K562 (cell line): ENCODE results near the gene SERGEF. TPM values are rescaled to one million over a fixed set of nuclear protein-coding genes. Genes with fewer than 3 reads are reported as not detected.

Experiments
- ARID2 ChIP-seq: fragments of 450-650 bp; IDR thresholded peaks from 2 replicates; pipeline ENCODE4 v1.6.1; 2017; ENCODE audit warnings: antibody characterized with exemption, mild to moderate bottlenecking
- E2F3 ChIP-seq: fragments of 250-450 bp; sonication (Bioruptor Pico); IDR thresholded peaks from 2 replicates; pipeline ENCODE4 v1.4.0; 2020; ENCODE audit warnings: mild to moderate bottlenecking
- E2F6 ChIP-seq, 2 experiments: IDR thresholded peaks; 2 replicates each; pipeline ENCODE4 v1.6.1; 2011; ENCODE audit warnings: borderline replicate concordance in 1 of 2, control low read depth in 1 of 2, low read depth in 1 of 2, low read length in 1 of 2, mild to moderate bottlenecking in 1 of 2, mixed read lengths in 1 of 2, moderate library complexity in 1 of 2; ENCODE audit not compliant: insufficient read depth in 1 of 2, insufficient read length in 1 of 2, poor library complexity in 1 of 2, severe bottlenecking in 1 of 2; ENCODE audit errors: extremely low read depth in 1 of 2
- ETS1 ChIP-seq: conservative IDR thresholded peaks from 2 replicates; pipeline ENCODE4 v1.6.1; 2011; ENCODE audit warnings: low read depth, mild to moderate bottlenecking, low read length; ENCODE audit not compliant: control insufficient read depth
- GABPB2 ChIP-seq: fragments of 250-450 bp; sonication (Bioruptor Pico); conservative IDR thresholded peaks from 2 replicates; pipeline ENCODE4 v1.5.1; 2021; ENCODE audit warnings: mild to moderate bottlenecking
- GTF2A2 ChIP-seq: IDR thresholded peaks from 2 replicates; pipeline ENCODE4 v1.6.1; 2016; ENCODE audit warnings: mild to moderate bottlenecking, missing genetic modification characterization, missing compliant biosample characterization
- KDM5B ChIP-seq: fragments of 200-600 bp; sonication (generic); IDR thresholded peaks from 2 replicates; pipeline ENCODE4 v1.6.1; 2012; ENCODE audit warnings: low read depth, mild to moderate bottlenecking, moderate library complexity, low read length, control low read depth, inconsistent platforms; ENCODE audit not compliant: insufficient replicate concordance
- PHB ChIP-seq: fragments of 250-450 bp; sonication (Bioruptor Pico); IDR thresholded peaks from 2 replicates; pipeline ENCODE4 v1.5.0; 2021
- PHF8 ChIP-seq: fragments of 200-600 bp; sonication (generic); IDR thresholded peaks from 2 replicates; pipeline ENCODE4 v1.6.1; 2012; ENCODE audit warnings: mixed run types, mild to moderate bottlenecking, inconsistent platforms, low read length, moderate library complexity, borderline replicate concordance
- RBM14 ChIP-seq: fragments of 200-400 bp; formaldehyde crosslinking; IDR thresholded peaks from 2 replicates; pipeline ENCODE4 v1.6.1; 2018; ENCODE audit warnings: low read depth, mild to moderate bottlenecking, low read length, moderate library complexity, borderline replicate concordance; ENCODE audit not compliant: insufficient read depth
- SAFB ChIP-seq: fragments of 200-400 bp; formaldehyde crosslinking; IDR thresholded peaks from 2 replicates; pipeline ENCODE4 v1.6.1; 2017; ENCODE audit warnings: low read depth, low read length, borderline replicate concordance
- ZBTB40 ChIP-seq, 2 experiments: fragments of 450-650 bp in 1 of 2; sonication (generic) in 1 of 2; formaldehyde crosslinking in 1 of 2; IDR thresholded peaks; 2 replicates each; pipeline versions ENCODE4 v1.7.1 to v1.9.0; 2016 to 2022; ENCODE audit warnings: inconsistent platforms in 1 of 2, mild to moderate bottlenecking in 1 of 2, missing genetic modification reagents in 1 of 2
- ZNF511 ChIP-seq: sonication (generic); formaldehyde crosslinking; IDR thresholded peaks from 2 replicates; pipeline ENCODE4 v1.8.0; 2022; ENCODE audit warnings: mild to moderate bottlenecking, missing genetic modification reagents
- polyA plus RNA-seq, 8 experiments: library from polyadenylated mRNA; depleted of rRNA in 4 of 8; stranded (reverse) in 5 of 8; unstranded in 3 of 8; fragments of >200 nt; fragmentation: Nextera tagmentation in 2 of 8; fragmentation: Illumina TruSeq in 1 of 8; extraction: Ambion mirVana in 2 of 8; extraction: Trizol in 1 of 8; gene quantifications; 2 replicates each; pipeline versions ENCODE4 v1.2.1 to v1.2.3, GENCODE V29; 2011 to 2014; ENCODE audit warnings: inconsistent platforms in 1 of 8, missing spikeins in 1 of 8
- total RNA-seq, 7 experiments: library from RNA; depleted of rRNA in 6 of 7; stranded (reverse); fragments of >200 nt in 6 of 7; fragmentation: Illumina TruSeq in 2 of 7; extraction: Trizol in 2 of 7; gene quantifications; 2 replicates each; pipeline versions ENCODE4 v1.2.1 to v1.2.3, GENCODE V29; 2011 to 2021; ENCODE audit warnings: low replicate concordance in 1 of 7

The SERGEF gene
- total and polyA plus RNA-seq, 9 of the 15 experiments (the other 6 are each of a cell fraction or from before 2014, with no cell fraction given) = 10.2 to 28.0 (median 19.9) TPM

GRCh38 chr11:18012122-18012905 is 533 bp downstream of the SERGEF start (continued):
- no peak for TF ChIP-seq ZBTB40 (IDR thresholded peaks at IDR 0.05)
- TF ChIP-seq ZBTB40 (CRISPR knock-in tag; IDR thresholded peaks at IDR 0.05) = no peak
- TF ChIP-seq RBM14 = no peak
- TF ChIP-seq GABPB2 (CRISPR knock-in tag) = no peak
- peak; percentile 64 for TF ChIP-seq PHF8
- TF ChIP-seq SAFB = 0 out of 2 replicates have a peak, but pooled peaks have one; percentile 8
- no peak for TF ChIP-seq PHB (CRISPR knock-in tag)
- TF ChIP-seq E2F6 (IDR thresholded peaks at IDR 0.05; ENCODE audit: borderline replicate concordance in 1 of 2, extremely low read depth in 1 of 2, insufficient read depth in 1 of 2, insufficient read length in 1 of 2, low read depth in 1 of 2, low read length in 1 of 2, poor library complexity in 1 of 2, severe bottlenecking in 1 of 2) = peak in 1 of 2 experiments; percentile 33
- TF ChIP-seq KDM5B = peak; percentile 7
- TF ChIP-seq E2F3 (CRISPR knock-in tag) = 0 out of 2 replicates have a peak, but pooled peaks have one; percentile 29
- 0 out of 2 replicates have a peak, but pooled peaks have one; percentile 35 for TF ChIP-seq ETS1
- no peak for TF ChIP-seq GTF2A2 (tag)
- TF ChIP-seq ARID2 = 0 out of 2 replicates have a peak, but pooled peaks have one; percentile 41
- TF ChIP-seq ZNF511 (CRISPR knock-in tag) = peak; percentile 83; the same call in 1 of the 2 replicates
